GM12875 (cell line): ENCODE results near the gene OVCA2.
A peak's percentile ranks its signal among the peaks of the same experiment; 100 is the strongest.

Experiments used
- H3K4me3 ChIP-seq: one replicate; pipeline ENCODE4 v1.5.1; 2011; ENCODE audit warnings: low read depth, low read length, control low read depth
- TF ChIP-seq, protein P1 (sequence below): IDR thresholded peaks from 2 replicates; pipeline ENCODE4 v1.5.1; 2011; ENCODE audit warnings: low read depth, mild to moderate bottlenecking, control low read depth, inconsistent platforms, low read length, moderate library complexity, borderline replicate concordance; ENCODE audit not compliant: insufficient read depth

OVCA2 gene

DNA sequence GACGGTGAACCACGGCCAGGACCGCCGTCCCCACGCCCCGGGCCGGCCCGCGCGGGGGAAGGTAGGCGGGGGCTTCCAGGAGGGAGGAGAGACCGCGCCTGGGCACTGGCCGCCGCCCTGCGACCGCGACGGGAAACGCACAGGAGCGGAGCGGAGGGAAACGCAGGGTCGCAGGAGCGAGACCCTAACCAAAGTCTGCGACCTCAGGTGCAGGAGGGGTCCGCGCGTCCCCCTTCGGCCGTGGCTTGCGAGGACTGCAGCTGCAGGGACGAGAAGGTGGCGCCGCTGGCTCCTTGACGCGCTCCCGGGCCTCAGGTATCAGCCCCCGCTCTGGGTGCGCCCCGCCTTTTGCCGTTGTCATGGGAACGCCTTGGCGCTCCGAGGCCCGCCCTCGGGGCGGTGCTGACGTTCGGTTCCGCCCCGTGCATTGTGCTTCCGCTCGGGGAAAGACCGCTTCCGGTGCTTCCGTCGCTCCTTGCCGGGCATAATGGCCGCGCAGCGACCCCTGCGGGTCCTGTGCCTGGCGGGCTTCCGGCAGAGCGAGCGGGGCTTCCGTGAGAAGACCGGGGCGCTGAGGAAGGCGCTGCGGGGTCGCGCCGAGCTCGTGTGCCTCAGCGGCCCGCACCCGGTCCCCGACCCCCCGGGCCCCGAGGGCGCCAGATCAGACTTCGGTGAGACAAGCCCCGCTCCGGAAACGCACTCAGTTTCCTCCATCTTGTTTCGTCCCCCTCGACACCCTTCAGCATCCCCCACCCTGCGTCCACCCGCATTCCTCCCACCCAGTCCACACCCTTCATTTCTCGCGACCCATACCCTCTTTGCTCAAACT is at the start of gene OVCA2:
OVCA2 (plus strand) TSS at position 462 of the 829 bp plus-strand sequence; CDS start at position 488, 26 bp downstream.
- TF ChIP-seq, protein P1, sequence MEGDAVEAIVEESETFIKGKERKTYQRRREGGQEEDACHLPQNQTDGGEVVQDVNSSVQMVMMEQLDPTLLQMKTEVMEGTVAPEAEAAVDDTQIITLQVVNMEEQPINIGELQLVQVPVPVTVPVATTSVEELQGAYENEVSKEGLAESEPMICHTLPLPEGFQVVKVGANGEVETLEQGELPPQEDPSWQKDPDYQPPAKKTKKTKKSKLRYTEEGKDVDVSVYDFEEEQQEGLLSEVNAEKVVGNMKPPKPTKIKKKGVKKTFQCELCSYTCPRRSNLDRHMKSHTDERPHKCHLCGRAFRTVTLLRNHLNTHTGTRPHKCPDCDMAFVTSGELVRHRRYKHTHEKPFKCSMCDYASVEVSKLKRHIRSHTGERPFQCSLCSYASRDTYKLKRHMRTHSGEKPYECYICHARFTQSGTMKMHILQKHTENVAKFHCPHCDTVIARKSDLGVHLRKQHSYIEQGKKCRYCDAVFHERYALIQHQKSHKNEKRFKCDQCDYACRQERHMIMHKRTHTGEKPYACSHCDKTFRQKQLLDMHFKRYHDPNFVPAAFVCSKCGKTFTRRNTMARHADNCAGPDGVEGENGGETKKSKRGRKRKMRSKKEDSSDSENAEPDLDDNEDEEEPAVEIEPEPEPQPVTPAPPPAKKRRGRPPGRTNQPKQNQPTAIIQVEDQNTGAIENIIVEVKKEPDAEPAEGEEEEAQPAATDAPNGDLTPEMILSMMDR, result peak; percentile 39; the same call in 1 of the 2 replicates
- H3K4me3 ChIP-seq, result peak within 1 kb of the TSS; percentile 91

DNA sequence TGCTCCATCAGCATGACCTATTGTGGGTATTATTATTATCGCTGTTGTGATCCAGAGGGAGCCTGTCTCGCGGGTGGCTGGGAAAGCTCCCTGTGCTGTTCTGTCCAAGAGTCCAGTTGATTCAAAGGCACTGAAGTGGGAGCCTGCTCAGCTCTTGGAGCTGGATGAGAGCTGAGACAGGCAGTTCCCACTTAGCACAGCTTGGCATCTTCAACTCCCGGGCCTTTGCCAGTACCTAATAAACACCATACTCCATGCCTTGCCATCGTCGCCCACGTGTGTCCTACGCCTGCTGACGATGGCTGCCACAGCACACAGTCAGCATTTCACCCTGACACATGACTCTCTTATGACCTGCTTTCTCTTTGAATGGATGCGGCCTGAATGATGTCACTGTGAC is 49.3 kb upstream of the OVCA2 start:
- TF ChIP-seq, protein P1, result no peak
- H3K4me3 ChIP-seq, result no peak overlapping the region

DNA sequence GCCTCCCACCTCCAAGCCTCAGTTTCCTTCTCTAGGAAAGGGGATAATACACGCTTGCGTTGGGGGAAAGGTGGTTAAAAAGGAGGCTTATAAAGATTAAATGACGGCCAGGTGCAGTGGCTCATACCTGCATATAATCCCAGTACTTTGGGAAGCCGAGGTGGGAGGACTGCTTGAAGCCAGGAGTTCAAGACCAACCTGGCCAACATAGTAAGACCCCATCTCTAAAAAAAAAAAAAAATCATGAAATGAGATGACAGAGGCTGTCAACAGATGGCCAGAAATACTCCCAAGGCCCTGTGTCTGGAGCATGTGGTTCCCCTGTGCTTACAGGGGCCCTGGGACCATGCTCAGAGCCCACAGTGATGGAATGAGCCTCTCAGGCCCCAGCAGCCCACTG is 47.1 kb upstream of the OVCA2 start:
- no peak overlapping the region for H3K4me3 ChIP-seq
- TF ChIP-seq, protein P1, result no peak

DNA sequence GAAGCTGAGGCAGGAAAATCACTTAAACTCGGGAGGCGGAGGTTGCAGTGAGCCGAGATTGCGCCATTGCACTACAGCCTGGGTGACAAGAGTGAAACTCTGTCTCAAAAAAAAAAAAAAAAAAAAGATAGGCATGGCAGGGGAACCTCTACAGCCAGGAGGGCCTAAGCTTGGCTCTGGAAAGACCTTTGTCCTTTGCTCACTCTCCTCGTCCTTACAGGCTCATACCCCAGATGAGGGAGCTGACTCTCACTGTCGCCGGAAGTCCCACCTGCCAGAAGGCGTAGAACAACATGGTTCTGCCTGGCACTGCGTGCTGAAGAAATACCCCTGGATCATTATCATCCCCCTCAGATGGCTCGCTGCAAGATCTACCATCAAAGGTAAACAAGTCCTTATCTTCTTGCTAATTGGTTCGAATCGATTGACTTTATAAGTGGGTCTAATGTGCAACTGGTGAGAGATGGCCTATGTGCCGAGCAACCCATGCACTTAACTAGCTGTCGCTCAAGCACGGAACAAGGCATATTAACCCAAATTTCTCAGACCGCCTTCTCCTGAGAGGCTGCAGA is 46.4 kb upstream of the OVCA2 start:
- H3K4me3 ChIP-seq, result no peak overlapping the region
- TF ChIP-seq, protein P1, result no peak

DNA sequence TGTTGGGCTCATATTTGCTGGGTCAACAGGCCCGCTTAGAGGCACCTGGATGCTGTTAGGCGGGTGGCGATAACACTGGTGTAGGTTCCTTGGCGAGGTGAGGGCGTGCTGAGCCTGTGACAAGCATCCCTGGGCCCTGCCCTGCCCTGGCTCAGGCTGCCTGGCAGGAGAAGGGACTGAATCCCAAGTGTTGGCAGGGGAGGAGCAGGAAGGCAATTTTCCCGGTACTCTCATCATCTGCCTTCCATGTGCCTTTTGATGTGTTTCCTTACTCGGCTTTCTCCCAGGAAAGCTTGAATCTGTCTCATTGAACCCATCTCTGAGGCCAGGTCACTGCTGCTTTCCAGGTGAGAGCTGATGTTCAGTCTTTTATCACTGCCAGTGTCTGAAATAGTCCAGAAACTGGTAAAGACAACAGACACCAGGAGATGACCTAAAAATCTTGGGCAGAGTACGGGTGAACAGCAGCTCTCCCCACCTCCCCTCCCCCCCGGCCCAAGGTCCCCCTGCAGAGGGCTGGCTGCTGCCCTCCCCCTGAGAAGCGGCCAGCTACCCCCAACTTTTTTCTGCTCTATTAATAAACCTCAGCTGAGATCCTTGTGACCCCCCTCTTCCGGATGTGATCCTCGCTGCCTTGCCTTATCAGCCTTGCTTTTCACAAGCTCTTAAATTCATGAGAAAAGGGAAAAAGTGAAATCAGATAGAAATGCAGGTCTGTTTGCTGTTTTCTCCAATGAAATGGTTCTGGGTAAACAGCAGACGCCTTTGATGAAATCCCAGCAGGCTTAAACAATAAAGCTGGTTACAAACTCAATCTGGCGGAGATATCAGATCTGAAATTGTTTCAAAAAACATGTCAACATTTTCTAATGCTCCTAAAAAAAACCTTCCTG is 45.7 kb upstream of the OVCA2 start:
- TF ChIP-seq, protein P1, result no peak
- no peak overlapping the region for H3K4me3 ChIP-seq

DNA sequence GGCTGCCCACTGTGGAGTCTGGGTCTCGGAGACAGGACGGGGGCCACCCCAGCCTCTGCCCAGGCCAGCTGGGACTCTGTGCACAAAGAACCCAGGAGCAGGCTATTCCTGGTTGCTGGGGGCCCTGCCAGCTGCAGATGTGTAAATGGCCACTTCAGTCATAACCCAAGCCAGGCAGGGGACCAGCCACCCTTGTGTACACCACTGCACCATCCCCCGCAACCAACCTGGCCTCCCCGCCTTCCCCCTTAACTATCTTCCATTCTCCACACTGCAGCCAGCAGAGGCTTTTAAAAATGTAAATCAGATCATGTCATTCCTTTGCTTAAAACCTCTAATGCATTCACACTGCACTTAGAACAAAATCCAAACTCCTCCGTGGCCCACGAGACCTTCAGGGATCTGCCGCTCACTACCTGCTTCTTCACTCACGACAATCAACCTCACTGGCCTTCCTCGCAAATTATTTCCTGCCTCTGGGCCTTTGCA is 45.0 kb upstream of the OVCA2 start:
- TF ChIP-seq, protein P1, result no peak

More for the DNA sequence above, 45.0 kb upstream of the OVCA2 start:
- H3K4me3 ChIP-seq, result no peak overlapping the region
